Measurements from ENCODE around the gene BLTP3B.

The BLTP3B gene

DNA sequence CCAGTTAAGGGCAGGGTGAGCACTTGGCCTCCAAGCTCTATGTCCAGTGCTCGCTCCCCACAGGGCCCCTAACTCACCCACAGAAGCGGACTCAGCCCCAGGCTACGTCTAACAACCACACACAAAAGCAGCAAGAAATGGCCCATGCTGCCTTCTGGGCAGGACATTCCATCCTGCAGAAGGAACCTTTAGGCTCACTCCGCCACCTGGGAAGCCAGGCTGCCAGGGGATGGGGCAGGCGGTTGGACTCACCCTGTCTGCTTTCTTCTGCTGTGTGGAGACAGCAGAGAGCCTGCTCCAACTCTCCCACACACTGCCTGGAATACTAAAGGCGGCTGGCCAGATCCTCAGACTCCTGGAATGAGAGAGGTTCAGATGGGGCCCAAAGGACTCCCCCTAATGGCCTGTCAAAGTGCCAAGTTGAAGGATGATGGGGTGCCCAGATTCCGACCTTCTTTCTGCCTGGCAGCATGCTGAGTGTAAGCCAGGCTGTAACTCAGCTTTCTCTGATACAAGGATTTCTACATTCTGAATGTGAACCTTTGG, 27.7 kb upstream of the BLTP3B start:
- no peaks in the 10 kb centered on the region for H3K27me3 Mint-ChIP-seq (ENCODE audit: low read depth)
- no peaks in the 10 kb centered on the region for H3K9me3 Mint-ChIP-seq
- no peaks in the 10 kb centered on the region for H3K4me1 Mint-ChIP-seq (ENCODE audit: low read depth)
- H3K27ac Mint-ChIP-seq: no peak overlapping the region
- peaks cover 4% of the 10 kb centered on the region for H3K36me3 Mint-ChIP-seq (ENCODE audit: low read depth)
- no peak overlapping the region for H3K4me3 Mint-ChIP-seq

DNA sequence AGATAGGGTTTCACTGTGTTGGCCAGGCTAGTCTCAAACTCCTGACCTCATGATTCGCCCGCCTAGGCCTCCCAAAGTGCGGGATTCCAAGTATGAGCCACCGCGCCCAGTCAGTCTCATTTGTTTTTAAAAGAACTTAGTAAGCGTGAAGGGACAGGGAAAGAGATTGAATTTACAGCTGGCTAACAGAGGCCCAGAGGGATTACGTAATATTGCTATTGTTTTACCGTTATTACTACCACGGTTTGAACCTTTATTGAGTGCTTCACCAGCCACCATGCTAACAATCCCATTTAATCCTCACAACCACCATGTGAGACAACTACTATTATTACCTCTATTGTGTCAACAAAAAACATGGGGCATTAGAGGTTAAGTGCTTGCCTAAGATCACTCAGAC, 26.7 kb upstream of the BLTP3B start:
- H3K27me3 Mint-ChIP-seq (ENCODE audit: low read depth): no peaks in the 10 kb centered on the region
- peaks cover 4% of the 10 kb centered on the region for H3K36me3 Mint-ChIP-seq (ENCODE audit: low read depth)
- no peak overlapping the region for H3K27ac Mint-ChIP-seq
- no peak overlapping the region for H3K4me3 Mint-ChIP-seq
- peaks cover 1% of the 10 kb centered on the region for H3K4me1 Mint-ChIP-seq (ENCODE audit: low read depth)
- no peaks in the 10 kb centered on the region for H3K9me3 Mint-ChIP-seq

DNA sequence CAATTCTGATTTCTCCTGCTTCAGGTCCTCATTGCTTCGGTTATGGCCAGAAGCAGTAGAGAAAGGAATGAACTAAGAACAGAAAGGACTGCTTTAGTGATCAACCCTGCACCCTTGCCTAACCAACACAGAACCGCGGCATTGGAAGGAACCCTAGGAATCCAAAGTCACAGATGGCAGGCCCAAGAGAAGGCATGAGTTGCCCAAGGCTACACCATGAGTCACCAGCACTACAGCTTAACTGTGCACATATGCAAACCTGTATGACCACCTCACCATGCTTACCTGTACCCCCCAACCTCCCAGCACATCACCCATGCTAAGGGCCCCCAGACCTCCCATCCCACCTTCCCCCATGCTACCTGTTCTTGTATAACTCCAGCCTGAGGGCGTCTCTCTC, 25.9 kb upstream of the BLTP3B start:
- Mint-ChIP-seq H3K27ac (no peak overlapping the region), H3K36me3 (ENCODE audit: low read depth) (peaks cover 4% of the 10 kb centered on the region), H3K9me3 (no peaks in the 10 kb centered on the region), H3K27me3 (ENCODE audit: low read depth) (no peaks in the 10 kb centered on the region), H3K4me1 (ENCODE audit: low read depth) (peaks cover 7% of the 10 kb centered on the region), H3K4me3 (no peak overlapping the region)

DNA sequence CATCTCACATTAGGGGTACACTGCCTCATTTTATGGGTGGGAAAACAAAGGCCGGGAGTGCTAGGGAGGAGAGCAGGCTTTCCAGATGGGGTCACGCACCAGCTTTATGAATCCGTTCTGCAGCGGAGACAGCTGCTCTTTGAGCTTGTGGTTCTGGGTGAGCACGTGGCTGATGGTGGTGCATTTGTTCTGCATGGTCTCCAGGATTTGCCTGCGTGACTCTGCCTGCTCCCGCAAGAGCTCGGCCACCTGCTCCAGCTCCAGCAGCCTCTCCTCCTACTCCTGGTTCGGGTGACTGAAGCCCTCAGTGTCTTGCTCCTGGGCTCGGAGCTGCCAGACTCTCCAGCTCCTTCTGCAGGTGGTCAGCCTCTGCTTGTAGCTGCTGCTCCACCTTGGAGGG, 23.6 kb upstream of the BLTP3B start:
- Mint-ChIP-seq H3K4me3 (no peak overlapping the region), H3K27me3 (ENCODE audit: low read depth) (no peaks in the 10 kb centered on the region), H3K36me3 (ENCODE audit: low read depth) (no peaks in the 10 kb centered on the region), H3K9me3 (no peaks in the 10 kb centered on the region), H3K4me1 (ENCODE audit: low read depth) (peaks cover 9% of the 10 kb centered on the region), H3K27ac (no peak overlapping the region)

DNA sequence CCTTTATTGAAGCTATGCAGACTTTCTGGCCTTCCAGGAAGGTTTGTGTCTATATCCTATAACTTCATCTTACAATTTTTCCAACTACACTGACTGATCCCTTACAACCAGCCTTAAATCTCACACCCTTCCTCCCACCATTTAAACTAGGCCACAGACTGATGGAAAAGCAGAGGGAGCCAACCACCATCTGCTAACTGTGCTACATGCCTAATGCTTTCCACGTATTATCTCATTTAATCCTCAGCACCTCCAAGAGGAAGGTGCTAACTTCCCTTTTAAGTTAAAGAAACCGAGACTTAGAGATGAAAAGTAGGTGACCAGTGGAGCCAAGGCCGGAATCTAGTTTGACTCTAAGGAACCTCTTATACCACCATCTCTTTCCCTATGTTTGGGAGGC, 22.7 kb upstream of the BLTP3B start:
- no peak overlapping the region for H3K27ac Mint-ChIP-seq
- no peaks in the 10 kb centered on the region for H3K9me3 Mint-ChIP-seq
- H3K4me1 Mint-ChIP-seq (ENCODE audit: low read depth): peaks cover 9% of the 10 kb centered on the region
- H3K36me3 Mint-ChIP-seq (ENCODE audit: low read depth): no peaks in the 10 kb centered on the region
- no peak overlapping the region for H3K4me3 Mint-ChIP-seq
- no peaks in the 10 kb centered on the region for H3K27me3 Mint-ChIP-seq (ENCODE audit: low read depth)

DNA sequence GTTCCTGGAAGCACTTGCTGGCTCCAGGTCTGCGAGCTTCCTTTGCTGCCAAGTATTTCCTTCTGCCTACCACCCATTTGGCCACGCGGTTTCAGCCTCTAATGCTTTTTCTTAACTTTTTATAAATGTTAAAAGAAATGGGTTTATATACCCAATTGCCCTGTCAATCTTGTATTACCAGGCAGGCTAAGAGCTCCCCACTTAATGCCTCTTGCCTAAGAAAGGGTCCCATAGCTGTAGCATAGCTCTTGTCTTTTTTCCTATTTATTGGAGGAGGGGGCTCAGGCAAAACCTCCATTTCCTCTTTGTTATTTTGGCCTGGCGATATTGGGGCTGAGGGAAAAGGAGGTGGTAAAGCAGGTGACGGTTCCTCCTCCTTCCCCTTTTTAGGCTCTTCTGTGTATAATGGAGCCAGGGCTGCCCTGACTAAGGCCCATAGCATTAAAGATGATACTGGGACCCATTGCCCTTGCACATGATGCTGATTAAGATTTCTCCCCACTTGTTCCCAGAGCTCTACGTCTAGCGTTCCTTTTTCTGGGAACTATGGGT, 21.6 kb upstream of the BLTP3B start:
- peaks cover 9% of the 10 kb centered on the region for H3K4me1 Mint-ChIP-seq (ENCODE audit: low read depth)
- no peaks in the 10 kb centered on the region for H3K27me3 Mint-ChIP-seq (ENCODE audit: low read depth)
- H3K4me3 Mint-ChIP-seq: peak overlapping the region; percentile 50
- peak overlapping the region; percentile 13 for H3K27ac Mint-ChIP-seq
- H3K9me3 Mint-ChIP-seq: no peaks in the 10 kb centered on the region
- peaks cover 2% of the 10 kb centered on the region for H3K36me3 Mint-ChIP-seq (ENCODE audit: low read depth)

DNA sequence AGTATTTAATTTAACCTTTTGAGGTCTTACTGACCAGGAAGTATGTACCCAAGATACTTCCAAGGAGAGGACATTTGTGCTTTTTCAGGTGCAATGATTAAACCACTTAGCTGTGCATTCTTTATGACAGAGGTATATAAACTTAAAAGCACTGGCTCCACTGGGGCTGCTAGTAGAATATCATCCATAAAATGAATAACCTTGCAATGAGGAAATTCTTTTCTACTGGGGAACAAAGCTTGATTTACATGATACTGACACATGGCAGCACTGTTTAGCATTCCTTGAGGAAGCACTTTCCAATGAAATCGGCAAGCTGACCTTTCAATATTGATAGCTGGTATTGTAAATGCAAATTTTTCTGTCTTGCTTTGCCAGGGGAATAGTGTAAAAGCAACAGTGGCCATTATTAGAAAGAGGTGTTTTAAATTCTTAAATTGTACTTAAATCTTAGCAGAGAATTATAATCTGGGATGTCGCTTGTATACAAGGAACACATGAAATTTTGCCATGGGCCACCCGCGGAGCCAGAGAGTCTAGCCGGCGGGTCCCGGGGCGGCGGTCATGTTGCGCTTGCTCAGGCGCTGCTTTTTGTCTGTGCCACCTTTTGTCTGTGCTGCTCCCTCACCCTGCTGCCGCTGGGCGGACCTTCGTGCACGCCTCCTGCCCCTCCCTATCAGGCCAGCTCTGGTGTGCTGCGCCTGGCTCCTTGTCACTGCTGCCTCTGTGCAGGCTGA, 20.9 kb upstream of the BLTP3B start:
- Mint-ChIP-seq H3K27ac (peak overlapping the region; percentile 13), H3K36me3 (ENCODE audit: low read depth) (peaks cover 2% of the 10 kb centered on the region), H3K27me3 (ENCODE audit: low read depth) (no peaks in the 10 kb centered on the region), H3K4me3 (peak overlapping the region; percentile 50), H3K9me3 (no peaks in the 10 kb centered on the region), H3K4me1 (ENCODE audit: low read depth) (peaks cover 9% of the 10 kb centered on the region)

DNA sequence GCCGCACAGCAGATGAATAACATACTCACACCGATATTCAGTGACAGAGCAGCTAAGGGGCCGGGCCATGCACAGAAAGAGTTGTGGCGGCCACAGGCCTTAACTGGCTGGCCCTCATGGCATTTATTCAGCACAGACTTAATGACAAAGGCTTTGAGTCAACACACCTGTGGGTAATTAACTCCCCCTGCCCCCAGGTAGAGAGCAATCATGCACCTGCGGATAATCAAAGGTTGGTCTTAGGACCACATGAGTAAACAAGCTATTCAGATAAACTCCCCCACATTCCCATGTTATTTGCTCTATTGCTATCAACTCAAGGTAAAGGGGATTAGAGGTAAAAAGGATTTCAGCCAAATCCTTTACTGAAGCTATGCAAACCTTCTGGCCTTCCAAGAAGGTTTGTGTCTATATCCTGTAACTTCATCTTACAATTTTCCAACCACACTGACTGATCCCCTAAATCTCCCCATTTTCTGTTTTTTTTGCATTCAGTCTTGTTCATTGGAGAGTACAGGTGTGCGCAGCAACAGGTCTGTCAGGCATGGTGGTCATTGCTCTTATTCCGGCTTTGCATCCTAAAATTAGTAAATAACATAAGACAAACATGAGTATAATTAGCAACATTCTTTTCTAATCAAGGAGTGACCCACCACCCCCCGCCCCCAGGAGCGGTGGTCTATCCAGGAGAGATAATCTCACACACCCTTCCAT, 16.9 kb upstream of the BLTP3B start:
- Mint-ChIP-seq H3K4me1 (ENCODE audit: low read depth) (peaks cover 12% of the 10 kb centered on the region), H3K36me3 (ENCODE audit: low read depth) (peaks cover 3% of the 10 kb centered on the region), H3K4me3 (no peak overlapping the region), H3K9me3 (no peaks in the 10 kb centered on the region), H3K27ac (no peak overlapping the region), H3K27me3 (ENCODE audit: low read depth) (no peaks in the 10 kb centered on the region)

DNA sequence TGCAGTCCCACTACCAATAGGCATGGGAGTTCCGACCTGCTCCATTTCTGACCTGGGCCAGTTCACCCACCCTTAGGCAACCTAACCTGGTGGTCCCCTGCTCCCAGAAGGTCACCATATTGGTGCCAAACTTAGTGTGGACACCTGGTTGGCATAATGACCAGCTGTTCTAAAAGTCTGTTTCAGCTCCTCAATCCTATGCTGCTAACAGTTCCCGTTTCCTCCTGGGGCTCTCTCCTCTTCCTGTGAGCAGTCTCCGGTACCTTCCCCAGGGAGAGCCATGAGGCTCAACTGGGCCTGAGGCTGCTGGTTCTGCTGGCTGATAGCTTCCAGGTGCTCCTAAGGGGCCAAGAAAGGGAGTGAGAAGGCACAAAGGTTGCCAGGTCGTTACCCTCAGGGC, 15.9 kb upstream of the BLTP3B start:
- Mint-ChIP-seq H3K27me3 (ENCODE audit: low read depth) (no peaks in the 10 kb centered on the region), H3K36me3 (ENCODE audit: low read depth) (peaks cover 6% of the 10 kb centered on the region), H3K9me3 (no peaks in the 10 kb centered on the region), H3K4me1 (ENCODE audit: low read depth) (peaks cover 7% of the 10 kb centered on the region), H3K4me3 (no peak overlapping the region), H3K27ac (no peak overlapping the region)

DNA sequence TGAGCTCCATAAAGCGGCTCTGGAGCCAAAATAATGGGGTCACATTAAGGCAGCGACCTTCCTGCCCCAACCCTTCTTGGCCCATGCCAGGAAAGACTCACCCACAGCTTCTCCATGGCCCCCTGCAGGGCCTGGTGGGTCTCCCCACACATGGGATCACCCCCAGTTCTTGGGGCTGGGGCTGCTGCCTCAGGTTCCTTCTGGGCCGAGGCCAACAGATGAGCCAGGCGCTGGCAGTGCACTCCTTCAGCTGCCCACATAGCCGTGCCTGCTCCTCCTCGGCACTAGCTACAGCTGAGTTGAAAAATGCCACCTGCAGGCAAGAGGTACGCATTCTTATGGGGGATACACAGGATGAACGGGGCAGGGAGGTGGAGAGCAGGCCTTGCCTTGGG, 14.8 kb upstream of the BLTP3B start:
- H3K4me3 Mint-ChIP-seq: no peak overlapping the region
- H3K36me3 Mint-ChIP-seq (ENCODE audit: low read depth): peaks cover 6% of the 10 kb centered on the region
- no peaks in the 10 kb centered on the region for H3K9me3 Mint-ChIP-seq
- peaks cover 5% of the 10 kb centered on the region for H3K4me1 Mint-ChIP-seq (ENCODE audit: low read depth)
- H3K27ac Mint-ChIP-seq: no peak overlapping the region
- no peaks in the 10 kb centered on the region for H3K27me3 Mint-ChIP-seq (ENCODE audit: low read depth)

DNA sequence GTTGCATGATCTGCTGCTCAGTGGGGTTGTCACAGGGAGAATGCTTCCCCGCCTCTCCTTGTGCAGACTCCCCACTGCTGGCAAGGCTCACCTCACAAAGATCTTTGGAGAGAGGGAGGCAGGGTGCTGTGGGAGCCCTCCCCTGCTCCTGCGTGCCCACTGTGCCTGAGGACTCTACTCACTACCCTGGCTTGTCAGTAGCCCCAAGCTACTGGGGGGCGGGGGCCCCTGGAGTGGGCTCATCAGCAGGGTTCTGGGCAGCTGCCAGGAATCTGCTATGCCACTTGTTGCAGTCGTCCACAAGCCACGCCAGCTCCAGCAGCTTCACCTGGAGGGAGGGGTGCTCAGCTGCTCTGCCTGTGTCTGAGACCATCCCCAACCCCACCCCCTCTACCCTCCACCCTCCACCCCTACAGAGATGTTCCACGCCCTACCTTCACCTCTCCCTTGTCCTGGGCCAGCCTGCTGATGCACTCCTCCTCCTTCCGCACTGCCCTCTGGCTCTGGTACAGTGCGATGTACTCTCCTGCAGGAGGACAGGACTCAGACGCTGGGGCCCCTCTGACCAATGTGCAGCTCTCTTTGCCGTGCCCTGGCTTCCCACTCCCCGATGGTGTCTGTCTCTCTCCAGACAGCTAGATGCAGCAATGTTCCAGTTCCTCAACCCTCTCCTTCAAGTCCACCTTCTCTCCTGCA, 14.2 kb upstream of the BLTP3B start:
- H3K4me1 Mint-ChIP-seq (ENCODE audit: low read depth): peaks cover 5% of the 10 kb centered on the region
- H3K9me3 Mint-ChIP-seq: no peaks in the 10 kb centered on the region
- H3K4me3 Mint-ChIP-seq: no peak overlapping the region
- H3K27ac Mint-ChIP-seq: no peak overlapping the region
- peaks cover 6% of the 10 kb centered on the region for H3K36me3 Mint-ChIP-seq (ENCODE audit: low read depth)
- H3K27me3 Mint-ChIP-seq (ENCODE audit: low read depth): no peaks in the 10 kb centered on the region

DNA sequence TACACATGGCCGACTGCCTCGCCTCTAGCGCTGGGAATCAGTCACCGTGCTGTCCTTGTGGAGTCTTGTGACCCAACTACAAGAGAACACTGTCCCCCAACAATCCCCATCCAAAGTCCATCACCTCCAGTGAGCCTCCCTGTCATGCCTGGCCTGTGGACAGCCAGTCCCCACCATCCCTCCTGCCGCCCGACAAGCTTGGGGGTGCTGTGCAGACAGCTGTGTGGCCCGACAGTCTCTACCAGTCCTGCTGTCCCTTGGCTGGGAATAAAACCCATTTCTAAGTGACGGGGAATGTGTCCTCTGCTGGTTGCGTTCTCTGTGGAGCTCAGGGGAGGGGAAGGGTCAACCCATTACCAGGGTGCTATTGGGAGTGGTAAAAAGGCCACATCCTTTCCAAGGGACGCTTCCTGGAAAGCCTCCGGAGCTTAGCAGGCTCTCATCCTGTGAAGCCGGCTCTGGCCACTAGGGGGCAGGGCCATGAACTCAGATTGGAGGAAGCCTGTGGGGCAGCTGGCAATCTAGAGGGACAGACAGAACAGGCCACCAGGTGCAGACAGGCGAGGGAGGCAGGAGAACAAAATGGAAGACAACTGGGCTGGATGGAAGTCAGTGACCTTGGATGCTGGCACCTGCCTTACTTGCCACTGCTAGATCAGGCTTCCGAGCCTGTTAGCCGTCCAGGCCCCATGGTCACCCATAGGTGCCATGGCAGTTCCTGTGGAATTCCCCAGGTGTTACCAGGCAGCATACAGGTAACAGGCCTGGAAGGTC, 12.0 kb upstream of the BLTP3B start:
- peaks cover 5% of the 10 kb centered on the region for H3K4me1 Mint-ChIP-seq (ENCODE audit: low read depth)
- H3K9me3 Mint-ChIP-seq: no peaks in the 10 kb centered on the region
- no peaks in the 10 kb centered on the region for H3K27me3 Mint-ChIP-seq (ENCODE audit: low read depth)
- peaks cover 5% of the 10 kb centered on the region for H3K36me3 Mint-ChIP-seq (ENCODE audit: low read depth)
- no peak overlapping the region for H3K4me3 Mint-ChIP-seq
- H3K27ac Mint-ChIP-seq: peak overlapping the region; percentile 7

DNA sequence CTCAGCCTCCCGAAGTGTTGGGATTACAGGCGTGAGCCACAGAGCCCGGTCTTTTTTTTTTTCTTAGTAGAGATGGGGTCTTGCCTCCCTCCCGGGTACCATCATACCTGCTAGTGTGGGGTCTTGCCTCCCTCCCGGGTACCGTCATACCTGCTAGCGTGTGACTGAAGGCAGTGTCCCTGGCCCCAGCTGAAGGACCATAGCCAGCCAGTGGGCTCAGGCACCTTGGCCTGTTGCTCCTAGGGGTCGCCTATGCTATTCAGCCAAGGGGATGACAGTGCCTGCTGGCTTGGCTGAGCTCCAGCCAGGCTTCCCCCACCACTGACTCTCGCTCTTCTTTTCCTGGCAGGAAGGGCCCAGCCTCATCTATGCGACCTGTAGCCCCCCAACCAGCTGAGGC, 10.5 kb upstream of the BLTP3B start:
- no peak overlapping the region for H3K27ac Mint-ChIP-seq
- H3K36me3 Mint-ChIP-seq (ENCODE audit: low read depth): peaks cover 3% of the 10 kb centered on the region
- H3K9me3 Mint-ChIP-seq: no peaks in the 10 kb centered on the region
- H3K4me1 Mint-ChIP-seq (ENCODE audit: low read depth): peaks cover 5% of the 10 kb centered on the region
- no peaks in the 10 kb centered on the region for H3K27me3 Mint-ChIP-seq (ENCODE audit: low read depth)
- H3K4me3 Mint-ChIP-seq: no peak overlapping the region

DNA sequence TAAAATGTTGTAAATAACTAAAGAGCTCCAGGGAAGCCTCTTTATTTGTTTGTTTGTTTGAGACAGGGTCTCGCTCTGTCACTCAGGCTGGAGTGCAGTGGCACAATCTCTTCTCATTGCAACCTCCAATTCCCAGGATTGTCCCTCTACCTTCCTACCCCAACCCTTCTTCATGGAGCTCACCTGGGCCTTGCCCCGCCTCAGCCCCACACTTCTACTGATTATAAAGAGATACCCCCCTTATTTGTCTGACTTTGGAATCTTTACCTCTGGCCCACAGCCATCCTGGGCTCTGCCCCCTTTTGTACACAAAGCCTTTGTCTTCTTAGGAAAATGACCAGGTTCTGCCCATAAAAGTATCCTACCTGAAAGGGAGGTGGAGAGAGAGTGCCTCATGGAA, 9.1 kb upstream of the BLTP3B start:
- no peak overlapping the region for H3K27ac Mint-ChIP-seq
- H3K36me3 Mint-ChIP-seq (ENCODE audit: low read depth): peaks cover 3% of the 10 kb centered on the region
- H3K9me3 Mint-ChIP-seq: no peaks in the 10 kb centered on the region
- no peak overlapping the region for H3K4me3 Mint-ChIP-seq
- no peaks in the 10 kb centered on the region for H3K27me3 Mint-ChIP-seq (ENCODE audit: low read depth)
- peaks cover 5% of the 10 kb centered on the region for H3K4me1 Mint-ChIP-seq (ENCODE audit: low read depth)

Measured in T-helper 1 cell treated with Interleukin-12 subunit alpha and Interleukin-12 subunit beta and Interleukin-4 antibody, amounts not matched to agents 30 μg/mL and 1 μg/mL, for 36 hours (primary cell).